ENCODE measurements around the gene PIM2. TPM values are rescaled to one million over a fixed set of nuclear protein-coding genes. Genes with fewer than 3 reads are reported as not detected.

Gene PIM2
- total and polyA plus RNA-seq, 9 of the 15 experiments (the other 6 are each of a cell fraction or from before 2014, with no cell fraction given), result 67.6 to 191 (median 108) TPM

DNA sequence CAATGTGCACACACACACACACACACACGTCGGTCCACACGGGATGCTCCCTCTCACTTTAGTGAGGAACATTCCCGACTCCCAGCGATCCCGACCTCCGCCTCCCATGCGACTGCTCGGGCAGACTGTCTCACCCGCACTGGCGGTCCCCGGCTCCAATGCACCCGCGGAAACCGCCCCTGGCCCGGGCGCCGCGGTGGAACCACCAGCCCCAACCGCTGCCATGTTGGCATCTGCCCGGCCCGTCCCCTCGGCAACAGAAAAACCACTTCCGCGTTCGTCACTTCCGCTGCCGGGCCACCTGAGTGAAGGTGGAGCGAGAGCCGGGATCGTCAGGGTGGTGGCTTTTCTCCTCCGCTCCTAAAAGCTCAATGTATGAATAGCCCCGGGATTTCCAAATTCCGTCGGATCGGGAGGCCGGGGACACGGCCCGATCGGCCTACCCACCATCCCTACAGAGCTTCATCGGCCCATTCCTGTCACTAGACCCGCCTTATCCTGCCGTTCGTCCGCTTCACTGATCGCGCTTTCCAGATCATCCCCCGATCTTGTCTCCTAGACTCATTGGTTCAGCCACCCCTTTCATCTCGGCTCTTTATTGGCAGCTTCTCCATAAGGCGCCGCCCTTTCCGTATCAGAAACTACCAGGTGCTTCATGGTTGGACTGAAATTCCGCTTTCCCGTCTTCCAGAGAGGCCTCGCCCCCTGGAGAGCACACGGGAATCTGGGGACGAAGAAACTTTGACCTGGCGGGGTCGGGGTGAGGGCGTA is 7.2 kb downstream of the PIM2 start, which contains the start of gene SLC35A2 (continued):
- no peak for TF ChIP-seq CEBPG (CRISPR knock-in tag; IDR thresholded peaks at IDR 0.05)
- no peak for TF ChIP-seq CEBPG (tag; conservative IDR thresholded peaks at IDR 0.05 in 1 of 2, IDR thresholded peaks at IDR 0.05 in 1 of 2)
- TF ChIP-seq, protein P1, sequence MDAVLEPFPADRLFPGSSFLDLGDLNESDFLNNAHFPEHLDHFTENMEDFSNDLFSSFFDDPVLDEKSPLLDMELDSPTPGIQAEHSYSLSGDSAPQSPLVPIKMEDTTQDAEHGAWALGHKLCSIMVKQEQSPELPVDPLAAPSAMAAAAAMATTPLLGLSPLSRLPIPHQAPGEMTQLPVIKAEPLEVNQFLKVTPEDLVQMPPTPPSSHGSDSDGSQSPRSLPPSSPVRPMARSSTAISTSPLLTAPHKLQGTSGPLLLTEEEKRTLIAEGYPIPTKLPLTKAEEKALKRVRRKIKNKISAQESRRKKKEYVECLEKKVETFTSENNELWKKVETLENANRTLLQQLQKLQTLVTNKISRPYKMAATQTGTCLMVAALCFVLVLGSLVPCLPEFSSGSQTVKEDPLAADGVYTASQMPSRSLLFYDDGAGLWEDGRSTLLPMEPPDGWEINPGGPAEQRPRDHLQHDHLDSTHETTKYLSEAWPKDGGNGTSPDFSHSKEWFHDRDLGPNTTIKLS (IDR thresholded peaks at IDR 0.05; ENCODE audit: borderline replicate concordance, low read depth), result peak; percentile 93
- no peak for TF ChIP-seq HNRNPH1 (optimal IDR thresholded peaks at IDR 0.05; ENCODE audit: low read depth, low read length)
- peak; percentile 58; the same call in 1 of the 2 replicates for TF ChIP-seq FOSL1 (tag; conservative IDR thresholded peaks at IDR 0.05)
- TF ChIP-seq CHD4 (IDR thresholded peaks at IDR 0.05; ENCODE audit: insufficient read depth, insufficient replicate concordance, low read depth, low read length, poor library complexity, severe bottlenecking), result no peak
- TF ChIP-seq, protein P2, sequence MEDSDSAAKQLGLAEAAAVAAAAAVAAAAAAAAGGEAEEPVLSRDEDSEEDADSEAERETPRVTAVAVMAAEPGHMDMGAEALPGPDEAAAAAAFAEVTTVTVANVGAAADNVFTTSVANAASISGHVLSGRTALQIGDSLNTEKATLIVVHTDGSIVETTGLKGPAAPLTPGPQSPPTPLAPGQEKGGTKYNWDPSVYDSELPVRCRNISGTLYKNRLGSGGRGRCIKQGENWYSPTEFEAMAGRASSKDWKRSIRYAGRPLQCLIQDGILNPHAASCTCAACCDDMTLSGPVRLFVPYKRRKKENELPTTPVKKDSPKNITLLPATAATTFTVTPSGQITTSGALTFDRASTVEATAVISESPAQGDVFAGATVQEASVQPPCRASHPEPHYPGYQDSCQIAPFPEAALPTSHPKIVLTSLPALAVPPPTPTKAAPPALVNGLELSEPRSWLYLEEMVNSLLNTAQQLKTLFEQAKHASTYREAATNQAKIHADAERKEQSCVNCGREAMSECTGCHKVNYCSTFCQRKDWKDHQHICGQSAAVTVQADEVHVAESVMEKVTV (CRISPR knock-in tag; IDR thresholded peaks at IDR 0.05), result no peak; the same call in 1 of the 2 replicates
- peak; percentile 40 for TF ChIP-seq HMGN3 (IDR thresholded peaks at IDR 0.05; ENCODE audit: borderline replicate concordance, extremely low read depth, insufficient read length, low read depth, low read length)
- TF ChIP-seq RCOR1 (IDR thresholded peaks at IDR 0.05; ENCODE audit: borderline replicate concordance in 1 of 2, low read depth in 2 of 2, low read length in 2 of 2), result no peak; a peak in 2 of 4 replicates
- peak; percentile 33; the same call in 1 of the 2 replicates for TF ChIP-seq ARID1B (IDR thresholded peaks at IDR 0.05)
- TF ChIP-seq, protein P3, sequence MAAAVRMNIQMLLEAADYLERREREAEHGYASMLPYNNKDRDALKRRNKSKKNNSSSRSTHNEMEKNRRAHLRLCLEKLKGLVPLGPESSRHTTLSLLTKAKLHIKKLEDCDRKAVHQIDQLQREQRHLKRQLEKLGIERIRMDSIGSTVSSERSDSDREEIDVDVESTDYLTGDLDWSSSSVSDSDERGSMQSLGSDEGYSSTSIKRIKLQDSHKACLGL (CRISPR knock-in tag; IDR thresholded peaks at IDR 0.05; ENCODE audit: borderline replicate concordance, poor library complexity, severe bottlenecking), result no peak
- TF ChIP-seq, protein P4, sequence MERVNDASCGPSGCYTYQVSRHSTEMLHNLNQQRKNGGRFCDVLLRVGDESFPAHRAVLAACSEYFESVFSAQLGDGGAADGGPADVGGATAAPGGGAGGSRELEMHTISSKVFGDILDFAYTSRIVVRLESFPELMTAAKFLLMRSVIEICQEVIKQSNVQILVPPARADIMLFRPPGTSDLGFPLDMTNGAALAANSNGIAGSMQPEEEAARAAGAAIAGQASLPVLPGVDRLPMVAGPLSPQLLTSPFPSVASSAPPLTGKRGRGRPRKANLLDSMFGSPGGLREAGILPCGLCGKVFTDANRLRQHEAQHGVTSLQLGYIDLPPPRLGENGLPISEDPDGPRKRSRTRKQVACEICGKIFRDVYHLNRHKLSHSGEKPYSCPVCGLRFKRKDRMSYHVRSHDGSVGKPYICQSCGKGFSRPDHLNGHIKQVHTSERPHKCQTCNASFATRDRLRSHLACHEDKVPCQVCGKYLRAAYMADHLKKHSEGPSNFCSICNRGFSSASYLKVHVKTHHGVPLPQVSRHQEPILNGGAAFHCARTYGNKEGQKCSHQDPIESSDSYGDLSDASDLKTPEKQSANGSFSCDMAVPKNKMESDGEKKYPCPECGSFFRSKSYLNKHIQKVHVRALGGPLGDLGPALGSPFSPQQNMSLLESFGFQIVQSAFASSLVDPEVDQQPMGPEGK (CRISPR knock-in tag; IDR thresholded peaks at IDR 0.05; ENCODE audit: borderline replicate concordance), result peak; percentile 93
- TF ChIP-seq POLR3A (IDR thresholded peaks at IDR 0.05; ENCODE audit: borderline replicate concordance, extremely low read depth, insufficient read depth, insufficient read length), result no peak
- no peak for TF ChIP-seq NR2F6 (CRISPR knock-in tag; IDR thresholded peaks at IDR 0.05)
- no peak; the same call in 1 of the 2 replicates for TF ChIP-seq ATF7 (IDR thresholded peaks at IDR 0.05)
- peak; percentile 83 for TF ChIP-seq CREB1 (IDR thresholded peaks at IDR 0.05)
- peak; percentile 90 for TF ChIP-seq CREB1 (CRISPR knock-in tag; IDR thresholded peaks at IDR 0.05)
- TF ChIP-seq, protein P5, sequence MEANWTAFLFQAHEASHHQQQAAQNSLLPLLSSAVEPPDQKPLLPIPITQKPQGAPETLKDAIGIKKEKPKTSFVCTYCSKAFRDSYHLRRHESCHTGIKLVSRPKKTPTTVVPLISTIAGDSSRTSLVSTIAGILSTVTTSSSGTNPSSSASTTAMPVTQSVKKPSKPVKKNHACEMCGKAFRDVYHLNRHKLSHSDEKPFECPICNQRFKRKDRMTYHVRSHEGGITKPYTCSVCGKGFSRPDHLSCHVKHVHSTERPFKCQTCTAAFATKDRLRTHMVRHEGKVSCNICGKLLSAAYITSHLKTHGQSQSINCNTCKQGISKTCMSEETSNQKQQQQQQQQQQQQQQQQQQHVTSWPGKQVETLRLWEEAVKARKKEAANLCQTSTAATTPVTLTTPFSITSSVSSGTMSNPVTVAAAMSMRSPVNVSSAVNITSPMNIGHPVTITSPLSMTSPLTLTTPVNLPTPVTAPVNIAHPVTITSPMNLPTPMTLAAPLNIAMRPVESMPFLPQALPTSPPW (CRISPR knock-in tag; IDR thresholded peaks at IDR 0.05), result no peak
- peak; percentile 78; the same call in 1 of the 2 replicates for TF ChIP-seq MXI1 (IDR thresholded peaks at IDR 0.05; ENCODE audit: low read depth, low read length)

Data from K562 (cell line).